Transverse colon (tissue), 3 donors: ENCODE data around the gene EBF3.

Experiments used
- CTCF ChIP-seq, 5 experiments: fragments of 200-600 bp in 3 of 5; fragments of 450-650 bp in 2 of 5; sonication (generic) in 3 of 5; IDR thresholded peaks; 1 replicate in 2 of 5; 2 replicates in 3 of 5; pipeline ENCODE4 v1.5.1; 2016 to 2017; ENCODE audit warnings: antibody characterized with exemption in 5 of 5, inconsistent platforms in 3 of 5, mild to moderate bottlenecking in 2 of 5, moderate library complexity in 1 of 5
- POLR2A ChIP-seq: fragments of 450-650 bp; IDR thresholded peaks from one replicate; pipeline ENCODE4 v1.6.1; 2016; ENCODE audit warnings: antibody characterized with exemption, mild to moderate bottlenecking, moderate library complexity

- no peak for TF ChIP-seq CTCF (IDR thresholded peaks at IDR 0.05)
- no peak for TF ChIP-seq POLR2A
These were observed 170.6 kb downstream of the EBF3 start for GRCh38 chr10:129793479-129793878.
